GM10847 (cell line): ENCODE results near the gene KIF6.

Source experiments
- POLR2A ChIP-seq: IDR thresholded peaks from 2 replicates; pipeline ENCODE4 v1.6.1; 2011; ENCODE audit not compliant: insufficient read length; ENCODE audit errors: extremely low read depth

KIF6 gene

GRCh38 chr6:39444479-39445019 lies 280.7 kb downstream of the KIF6 start:
- no peak for TF ChIP-seq POLR2A

DNA sequence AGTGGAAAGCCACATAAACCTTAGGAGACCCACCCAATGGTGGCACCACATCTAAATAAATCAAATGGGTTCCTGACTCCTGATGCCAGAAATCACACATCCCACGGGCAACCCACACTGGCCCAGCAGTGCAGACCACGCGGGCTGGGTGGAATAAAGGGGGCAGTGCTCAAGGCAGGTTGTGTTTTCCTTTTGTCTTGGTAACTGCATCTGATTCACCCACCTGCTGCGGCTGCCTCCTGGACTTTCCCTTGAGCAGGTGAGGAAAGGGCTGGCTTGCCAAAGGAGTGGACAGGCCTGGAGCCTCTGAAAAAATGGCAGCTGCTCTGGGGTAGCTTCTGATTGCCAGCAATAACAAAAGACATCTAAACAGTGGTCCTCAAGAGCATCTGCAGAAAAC lies 283.2 kb downstream of the KIF6 start:
- no peak for TF ChIP-seq POLR2A

GRCh38 chr6:39441301-39441700 lies 283.9 kb downstream of the KIF6 start:
- TF ChIP-seq POLR2A = no peak

- no peak for TF ChIP-seq POLR2A
Observed at GRCh38 chr6:39440039-39440426, 285.2 kb downstream of the KIF6 start.

- no peak for TF ChIP-seq POLR2A
Observed at GRCh38 chr6:39439342-39440038, 285.7 kb downstream of the KIF6 start.

DNA sequence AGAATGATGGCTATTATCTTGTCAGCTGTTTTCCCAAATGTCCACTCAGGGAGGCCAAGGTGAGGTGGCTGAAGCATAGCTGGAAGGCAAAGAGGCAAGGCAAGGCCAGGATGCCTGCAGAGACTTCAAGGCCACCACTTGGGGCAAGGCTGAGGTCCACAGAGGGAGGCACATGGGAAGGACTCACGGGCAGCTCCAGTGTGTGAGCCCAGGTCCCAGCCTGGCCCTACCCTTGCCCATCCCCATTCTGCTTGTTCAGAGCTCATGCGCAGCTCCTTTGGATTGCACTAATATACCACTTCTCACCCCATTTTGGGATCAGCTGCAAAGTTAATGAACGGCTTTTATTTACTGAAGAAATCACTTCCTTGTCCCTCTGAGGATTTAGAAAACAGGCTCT lies 291.6 kb downstream of the KIF6 start:
- no peak for TF ChIP-seq POLR2A

- no peak for TF ChIP-seq POLR2A
Observed at GRCh38 chr6:39432330-39433025, 292.7 kb downstream of the KIF6 start.

GRCh38 chr6:39430871-39431523 lies 294.2 kb downstream of the KIF6 start:
- TF ChIP-seq POLR2A = no peak

DNA sequence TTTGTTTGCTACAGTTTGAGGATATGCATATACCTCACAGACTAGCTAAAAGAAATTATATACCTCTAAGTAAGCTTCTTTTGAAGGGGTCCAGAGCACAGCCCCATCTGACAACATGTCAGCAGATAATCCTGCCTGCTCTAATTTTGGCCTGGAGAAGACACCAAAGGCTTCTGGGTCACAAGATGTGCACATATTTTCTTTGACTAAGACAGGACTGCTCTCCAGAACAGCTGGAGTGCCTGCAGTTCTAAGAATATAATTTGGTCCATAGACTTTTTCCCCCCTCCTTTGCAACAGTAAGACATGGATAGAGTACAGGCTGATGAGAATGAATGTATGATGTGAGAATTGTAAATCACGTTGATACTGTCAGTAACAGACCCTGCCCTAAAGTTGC lies 294.8 kb downstream of the KIF6 start:
- TF ChIP-seq POLR2A = no peak

DNA sequence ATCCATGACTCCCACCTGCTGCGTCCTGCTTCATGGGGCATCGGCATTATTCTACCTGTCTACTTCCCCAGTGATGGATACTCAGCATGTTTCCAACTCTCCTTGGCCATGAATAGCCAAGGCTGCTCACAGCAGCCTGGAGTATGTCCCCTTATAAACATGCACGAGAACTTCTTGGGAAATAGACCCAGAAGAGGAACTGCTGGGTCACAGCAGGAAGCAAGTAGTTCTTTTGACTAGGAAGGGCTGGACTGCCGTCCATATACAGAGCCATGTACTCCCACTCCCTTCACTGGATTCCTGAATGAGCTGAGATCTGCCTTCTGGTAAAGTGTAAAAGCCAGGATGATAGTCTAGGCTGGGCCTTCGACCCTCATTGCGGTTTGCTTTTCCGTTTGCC lies 296.4 kb downstream of the KIF6 start:
- TF ChIP-seq POLR2A = no peak

- no peak for TF ChIP-seq POLR2A
Observed at GRCh38 chr6:39428152-39428551, 297.1 kb downstream of the KIF6 start.

DNA sequence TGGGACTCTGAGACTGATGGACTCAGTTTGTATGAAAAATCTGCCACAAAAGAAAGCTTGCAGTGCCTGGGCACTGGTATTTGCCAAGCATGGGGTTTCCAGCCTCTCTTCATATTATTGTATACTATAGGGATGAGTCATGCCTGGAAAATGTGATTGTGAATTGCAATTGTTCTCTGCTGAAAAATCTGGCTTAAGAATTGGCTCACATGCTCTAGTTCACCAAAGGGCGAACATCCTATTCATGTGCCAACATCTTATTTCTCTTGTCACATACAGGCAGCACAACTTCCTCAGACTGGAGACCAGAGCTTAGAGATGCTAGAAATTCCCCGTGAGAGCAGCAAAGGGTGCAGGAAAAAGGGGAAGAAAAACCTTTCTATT lies 299.1 kb downstream of the KIF6 start:
- TF ChIP-seq POLR2A = no peak

DNA sequence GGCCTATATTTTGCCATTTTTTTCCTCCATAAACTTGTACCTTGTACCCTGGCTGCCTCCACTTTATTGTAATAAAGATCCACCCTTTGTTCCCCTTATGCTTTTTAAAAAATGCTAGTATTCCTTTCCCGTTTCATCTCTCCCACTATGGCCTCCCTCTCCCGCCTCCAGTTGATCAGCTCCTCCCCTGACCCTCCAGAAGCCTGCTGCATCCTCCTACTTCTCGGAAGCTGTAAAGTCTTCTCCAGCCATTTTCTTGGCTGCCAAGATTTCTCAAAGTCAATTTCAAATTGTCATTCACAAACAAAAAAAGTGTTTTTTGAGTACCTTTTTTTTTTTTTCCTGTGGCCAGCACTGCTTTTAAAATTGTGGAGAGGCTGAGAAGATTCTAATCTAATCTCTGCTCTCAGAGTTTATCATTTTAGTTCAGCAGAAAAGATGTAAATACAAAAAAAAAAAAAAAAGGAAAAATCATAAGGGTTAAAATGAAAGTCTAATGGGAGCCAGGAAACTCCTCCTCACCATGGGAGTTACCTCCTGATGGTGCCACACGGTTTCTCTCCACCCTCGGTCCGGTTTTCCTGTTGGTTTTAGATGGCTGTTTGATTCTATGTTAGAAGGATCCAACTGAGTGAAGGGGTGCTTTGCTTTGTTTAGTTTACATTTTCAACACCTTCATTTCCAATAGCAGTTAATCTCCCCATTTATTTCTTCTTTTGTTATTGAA lies 299.7 kb downstream of the KIF6 start:
- no peak for TF ChIP-seq POLR2A

DNA sequence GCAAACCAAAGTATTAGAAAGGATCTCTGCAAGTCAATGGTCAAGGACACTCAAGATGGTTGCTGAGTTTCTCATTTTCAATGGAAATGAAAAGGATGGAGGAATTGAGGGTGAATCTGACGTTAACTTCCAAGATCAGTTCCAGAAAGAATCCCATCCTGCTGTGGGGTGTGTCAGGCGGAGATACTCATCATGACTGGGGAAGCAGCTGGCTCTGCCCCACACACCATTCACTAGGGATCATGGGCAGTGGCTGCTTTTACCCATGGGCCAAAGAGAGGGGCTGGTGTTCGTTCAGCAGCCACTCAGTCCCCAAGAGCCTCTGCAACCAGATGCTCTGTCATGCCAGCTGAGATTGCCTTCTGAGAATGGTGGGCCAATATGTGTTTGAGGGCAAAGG lies 300.4 kb downstream of the KIF6 start:
- TF ChIP-seq POLR2A = no peak

- TF ChIP-seq POLR2A = no peak
Observed at GRCh38 chr6:39422238-39422637, 303.0 kb downstream of the KIF6 start.

DNA sequence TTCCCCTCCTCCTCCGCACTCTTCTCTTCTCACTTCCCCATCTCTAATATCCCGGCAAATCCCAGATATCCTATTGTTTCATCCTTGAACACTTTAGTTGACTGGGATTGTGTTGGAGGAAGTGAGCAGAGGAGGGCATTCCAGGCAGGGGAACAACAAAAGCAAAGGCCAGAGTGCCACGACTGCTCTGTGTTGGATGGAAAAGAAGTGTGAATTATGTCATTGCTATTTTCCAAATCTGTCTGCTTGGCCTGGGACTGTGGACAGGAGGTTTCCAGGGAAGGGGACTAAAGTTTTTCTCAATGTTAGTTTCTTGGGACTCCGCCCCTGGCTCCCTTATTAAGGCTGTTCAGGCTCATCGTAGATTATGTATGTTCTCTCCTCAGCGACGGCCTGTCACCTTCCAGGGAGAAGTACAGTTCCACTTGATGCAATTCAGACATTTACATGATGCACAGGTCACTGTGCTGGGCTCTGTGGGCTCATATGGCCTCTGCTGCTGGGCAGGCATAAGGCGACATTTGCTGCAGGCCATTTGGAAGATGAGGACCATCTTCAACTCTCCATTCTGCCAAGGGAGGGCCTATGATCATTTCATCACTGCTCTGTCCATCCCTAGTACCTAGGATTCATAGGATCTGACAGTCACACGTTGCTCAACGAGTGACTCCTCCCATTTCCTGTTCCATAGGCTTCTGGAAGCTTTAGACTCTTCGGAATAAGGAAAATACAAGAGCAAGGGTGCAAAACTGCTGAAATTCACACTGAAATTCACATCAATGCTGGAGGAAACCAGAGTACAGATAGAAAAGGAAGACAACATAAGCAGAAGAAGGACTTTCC lies 303.6 kb downstream of the KIF6 start:
- TF ChIP-seq POLR2A = no peak
